Fibroblast of skin of left biceps (primary cell): ENCODE results near the gene VANGL2.

Source experiments
- DNase-seq, 2 experiments: peaks; one replicate each; pipeline ENCODE4 v3.0.0-alpha.2; 2013; ENCODE audit warnings: low read depth in 2 of 2

Gene VANGL2

GRCh38 chr1:160400223-160400645, at the start of gene VANGL2:
Gene VANGL2, plus strand, starts transcription at chr1:160400564. Its CDS starts 15,274 bp downstream, at chr1:160415838.
- DNase-seq: peak; percentile 44 to 60

DNA sequence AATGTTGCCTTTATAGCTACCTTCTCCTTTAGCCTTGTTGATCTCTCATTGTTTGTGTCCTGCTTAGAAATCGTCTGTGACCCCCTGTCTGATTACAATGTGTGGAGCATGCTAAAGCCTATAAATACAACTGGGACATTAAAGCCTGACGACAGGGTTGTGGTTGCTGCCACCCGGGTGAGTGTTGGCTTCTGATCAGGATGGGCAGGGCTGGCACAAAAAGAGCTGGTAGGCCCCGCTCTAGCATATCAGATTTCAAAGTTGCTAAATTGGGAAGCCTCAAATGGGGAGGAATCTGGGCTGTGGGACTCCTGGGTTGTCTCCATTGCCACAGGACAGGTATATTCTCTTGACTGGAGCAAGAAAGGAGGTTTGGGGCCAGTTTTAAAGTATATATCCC, 48.7 kb upstream of the VANGL2 start:
- DNase-seq: no peak

DNA sequence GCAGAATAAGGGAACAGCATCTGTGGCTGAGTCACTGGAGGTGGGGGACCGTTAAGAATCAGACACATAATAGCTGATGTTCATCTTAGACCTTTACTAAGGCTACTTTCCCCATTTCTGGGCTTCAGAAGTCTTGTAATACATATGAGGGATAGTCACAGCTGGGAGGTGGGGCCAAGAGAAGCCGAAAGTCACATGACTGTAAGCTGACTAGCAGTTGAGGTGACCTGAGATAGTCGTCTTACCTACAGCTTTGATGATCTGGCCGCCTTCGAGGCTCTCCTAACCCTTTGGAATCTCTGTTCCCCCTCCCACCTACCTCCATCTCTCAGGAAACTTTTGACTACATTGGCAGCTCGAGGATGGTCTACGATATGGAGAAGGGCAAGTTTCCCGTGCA, 47.8 kb upstream of the VANGL2 start:
- no peak for DNase-seq

- no peak for DNase-seq
Observed at GRCh38 chr1:160353223-160353622, 47.1 kb upstream of the VANGL2 start.

DNA sequence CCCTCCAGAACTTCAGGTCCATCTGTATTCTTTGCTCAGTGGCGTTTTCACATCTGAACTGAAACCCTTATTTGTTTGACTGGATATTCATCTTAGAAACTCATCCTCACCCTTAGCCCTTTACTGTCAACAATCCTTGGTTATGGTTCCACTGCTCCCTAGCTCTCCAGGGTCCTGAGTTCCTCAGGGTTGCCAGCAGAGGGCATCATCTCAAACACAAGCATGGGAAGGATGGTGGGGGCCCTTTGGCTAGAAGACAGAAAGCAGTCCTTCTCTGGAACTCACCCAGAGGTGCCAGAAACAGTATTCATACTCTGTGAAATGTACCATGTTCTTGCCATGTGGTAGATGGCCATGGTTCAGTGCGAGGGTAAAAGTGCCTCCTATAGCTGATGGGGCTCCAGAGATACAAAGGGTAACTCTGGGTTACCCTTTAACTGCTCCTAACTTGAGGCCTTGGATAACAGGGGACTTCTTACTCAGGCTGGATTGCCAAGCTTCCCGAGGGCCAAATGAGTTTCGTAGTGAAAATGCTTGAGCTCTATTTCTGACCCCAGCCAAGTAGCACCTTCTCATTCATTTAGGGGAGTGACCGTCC, 45.9 kb upstream of the VANGL2 start:
- DNase-seq: no peak

DNA sequence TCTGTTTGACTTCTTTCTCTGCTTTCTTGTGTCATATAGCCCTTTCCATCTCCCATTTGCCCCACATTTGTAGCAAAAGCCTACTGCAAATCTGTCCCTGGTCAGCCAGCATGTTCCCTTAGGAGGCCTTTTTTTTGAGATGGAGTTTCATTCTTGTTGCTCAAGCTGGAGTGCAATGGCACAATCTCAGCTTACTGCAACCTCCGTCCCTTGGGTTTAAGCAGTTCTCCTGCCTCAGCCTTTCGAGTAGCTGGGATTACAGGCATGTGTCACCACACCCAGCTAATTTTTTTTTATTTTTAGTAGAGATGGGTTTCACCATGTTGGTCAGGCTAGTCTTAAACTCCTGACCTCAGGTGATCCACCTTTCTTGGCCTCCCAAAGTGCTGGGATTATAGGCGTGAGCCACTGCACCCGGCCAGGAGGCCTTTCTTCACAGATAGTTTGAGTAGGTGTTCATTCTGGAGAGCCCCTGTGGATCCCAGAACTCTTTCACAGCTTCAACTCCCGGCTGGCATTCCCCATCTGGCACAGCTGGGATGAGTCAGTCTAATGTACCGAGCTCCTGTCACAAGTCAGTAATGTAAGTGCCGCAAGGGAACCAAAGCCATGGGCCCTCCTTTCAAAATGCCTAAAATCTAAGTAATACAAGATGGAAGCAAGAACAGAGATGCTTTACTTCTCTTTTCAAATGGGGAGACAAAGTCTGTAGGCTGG, 42.9 kb upstream of the VANGL2 start:
- no peak for DNase-seq

- DNase-seq: no peak
Observed at GRCh38 chr1:160358073-160358472, 42.3 kb upstream of the VANGL2 start.

DNA sequence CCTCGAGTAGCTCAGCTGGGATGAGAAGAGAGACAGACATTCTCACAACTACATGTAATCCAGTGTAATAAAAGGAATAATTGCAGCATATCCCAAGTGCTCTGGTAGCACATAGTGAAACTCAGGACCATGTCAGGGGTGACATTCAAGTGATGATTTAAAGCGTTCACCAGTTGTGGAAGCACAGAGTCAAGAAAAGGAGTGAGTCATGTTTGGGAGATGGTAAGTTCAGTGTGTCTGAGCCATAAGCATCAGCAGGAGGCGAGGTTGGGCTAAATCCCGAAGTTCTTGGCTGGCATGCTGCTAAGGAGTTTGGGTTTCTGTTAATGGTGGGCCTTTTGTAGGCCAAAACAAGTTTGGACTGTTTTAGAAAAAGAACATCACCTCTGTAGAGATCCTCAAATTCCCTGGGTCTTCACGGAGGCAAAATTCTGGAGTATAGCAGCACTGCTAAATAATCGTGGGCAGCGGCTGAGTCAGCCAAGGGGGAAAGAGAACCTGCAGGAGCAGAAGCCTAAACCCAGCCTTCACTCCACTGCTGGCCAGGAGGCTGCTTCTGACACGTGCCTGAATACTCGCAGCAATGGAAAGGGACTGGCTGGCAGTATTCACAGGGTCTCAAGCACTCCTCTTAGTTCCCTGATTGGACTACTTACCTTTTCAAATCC, 40.7 kb upstream of the VANGL2 start:
- DNase-seq: no peak

DNA sequence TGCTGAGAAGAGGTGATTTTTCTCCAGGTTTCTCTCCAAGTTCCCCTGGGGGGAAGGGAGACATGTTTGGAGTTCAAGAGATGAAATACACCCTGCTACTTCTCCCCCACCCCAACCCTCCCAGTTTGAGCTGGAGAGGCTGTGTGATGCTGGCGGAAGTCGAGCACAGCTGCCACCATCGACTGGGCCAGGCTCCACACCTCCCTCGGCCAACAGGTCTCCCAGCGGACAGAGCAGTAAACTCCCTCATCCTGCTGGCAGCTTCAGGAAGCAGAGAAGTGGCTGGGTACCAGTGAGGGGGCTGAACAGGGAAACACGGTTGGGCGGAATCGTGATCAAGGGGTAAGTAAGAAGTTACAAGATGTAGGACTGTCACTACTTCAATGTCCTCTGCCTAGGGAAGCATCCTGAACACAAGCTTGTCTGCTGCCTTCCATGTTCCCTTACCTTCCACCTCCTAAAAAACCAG, 40.1 kb upstream of the VANGL2 start:
- DNase-seq: no peak

GRCh38 chr1:160361199-160361598, 39.2 kb upstream of the VANGL2 start:
- DNase-seq: no peak

DNA sequence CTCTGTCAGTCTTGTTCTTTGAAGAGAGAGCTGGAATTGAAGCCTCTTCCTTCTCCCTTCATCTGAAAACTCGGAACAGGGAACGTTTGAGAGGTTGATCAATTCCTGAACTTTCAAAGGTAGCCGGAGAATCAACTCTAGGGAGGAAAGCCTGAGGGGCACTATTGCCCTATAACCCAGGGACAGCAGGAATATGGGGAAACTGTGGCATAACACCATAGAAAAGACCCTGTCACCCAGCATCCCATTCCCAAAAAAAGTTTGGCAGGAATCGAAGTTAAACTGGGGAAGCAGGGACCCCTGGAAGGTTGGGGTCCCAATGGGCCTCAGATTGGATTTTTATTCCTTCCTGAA, 38.6 kb upstream of the VANGL2 start:
- no peak for DNase-seq

DNA sequence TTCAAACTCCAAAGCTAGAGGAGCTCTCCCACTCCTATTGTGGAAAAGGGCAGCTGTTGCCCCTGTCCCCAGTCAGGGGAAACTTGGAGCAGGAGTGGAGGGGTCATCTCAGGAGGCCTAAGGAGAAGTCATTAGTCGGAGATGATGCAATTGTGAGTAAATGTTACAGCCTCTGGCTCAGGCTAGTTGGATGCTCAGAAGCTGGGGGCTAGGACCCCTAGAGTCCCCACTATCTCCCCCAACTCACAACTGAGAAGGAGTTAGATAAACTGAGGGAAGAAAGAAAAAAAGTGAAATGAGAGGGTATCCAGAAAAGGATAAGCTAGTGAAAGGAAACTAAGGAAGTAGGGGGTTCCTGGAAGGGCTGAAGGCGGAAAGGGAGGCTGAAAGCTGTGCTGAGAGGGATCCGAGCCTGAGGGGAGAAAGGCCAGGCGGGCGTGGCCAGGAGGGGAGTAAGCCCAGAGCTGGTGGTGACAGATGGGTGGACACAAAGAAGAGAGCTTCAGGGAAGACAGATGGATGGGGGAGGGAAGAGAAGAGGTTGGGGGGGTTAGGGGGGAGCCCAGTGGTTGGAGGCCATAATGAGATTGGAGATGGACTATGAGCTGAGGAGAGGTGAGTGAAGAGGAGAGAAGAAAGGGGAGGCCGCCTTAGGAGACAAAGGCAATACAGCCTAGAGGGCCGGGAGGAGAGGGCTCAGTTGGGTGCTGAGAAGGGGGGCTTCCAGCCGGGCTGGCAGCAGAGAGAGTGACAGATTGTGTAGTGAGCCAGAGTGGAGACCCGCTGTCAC, 38.0 kb upstream of the VANGL2 start:
- DNase-seq: no peak

DNA sequence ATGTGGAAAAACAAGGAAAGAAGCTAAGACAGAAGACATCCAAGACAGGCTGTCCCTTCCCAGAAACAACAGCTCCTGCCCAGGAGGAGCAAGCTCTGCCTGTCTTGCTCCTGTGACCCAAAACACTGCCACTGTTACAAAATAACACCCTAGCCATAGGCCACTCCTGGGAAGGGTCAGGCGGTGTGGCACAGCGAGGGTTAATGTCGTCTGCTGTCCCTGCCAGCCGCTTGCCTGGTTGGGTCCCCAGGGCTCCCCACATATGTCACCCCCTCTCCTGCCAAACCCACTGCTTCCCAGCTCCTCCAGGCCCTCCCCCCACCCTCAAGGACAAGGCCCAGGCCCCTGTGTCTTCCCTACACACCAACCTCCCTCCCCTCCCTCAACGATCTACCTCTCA, 37.4 kb upstream of the VANGL2 start:
- no peak for DNase-seq

DNA sequence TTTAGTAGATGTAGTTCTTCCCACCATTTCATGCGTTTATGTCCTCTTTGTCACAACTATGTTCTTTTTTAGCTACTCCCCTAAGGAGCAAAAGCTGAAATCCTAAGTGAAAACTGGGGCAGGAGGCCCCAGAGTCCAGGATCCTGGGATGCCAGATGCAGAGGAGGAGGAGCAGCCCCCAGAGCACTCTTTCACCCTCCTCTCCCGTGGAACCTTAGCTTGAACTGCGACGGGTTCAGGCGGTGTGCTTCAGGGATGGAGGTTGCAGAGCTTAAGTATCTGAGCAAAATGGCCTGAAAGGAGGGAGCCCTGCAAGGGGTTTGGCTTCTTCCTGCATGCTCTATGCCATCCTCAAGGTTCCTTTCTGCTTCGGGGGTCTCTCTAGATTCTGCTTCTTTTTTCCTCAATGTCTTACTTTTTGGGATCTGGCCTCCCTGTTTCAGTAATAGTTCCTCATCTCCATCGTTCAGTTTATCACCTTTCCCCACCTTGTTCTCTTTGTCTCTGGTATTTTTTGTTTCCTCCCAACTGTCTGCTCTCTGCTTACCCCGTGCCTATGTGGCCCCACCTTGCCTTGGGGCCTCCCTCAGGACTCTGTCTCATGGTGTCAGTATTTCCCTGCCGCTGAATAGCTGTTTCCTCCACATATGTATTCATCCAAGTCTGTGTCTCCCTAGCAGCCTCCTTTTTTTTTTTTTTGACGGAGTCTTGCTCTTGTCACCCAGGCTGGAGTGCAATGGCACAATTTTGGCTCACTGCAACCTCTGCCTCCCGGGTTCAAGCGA, 36.2 kb upstream of the VANGL2 start:
- no peak for DNase-seq

DNA sequence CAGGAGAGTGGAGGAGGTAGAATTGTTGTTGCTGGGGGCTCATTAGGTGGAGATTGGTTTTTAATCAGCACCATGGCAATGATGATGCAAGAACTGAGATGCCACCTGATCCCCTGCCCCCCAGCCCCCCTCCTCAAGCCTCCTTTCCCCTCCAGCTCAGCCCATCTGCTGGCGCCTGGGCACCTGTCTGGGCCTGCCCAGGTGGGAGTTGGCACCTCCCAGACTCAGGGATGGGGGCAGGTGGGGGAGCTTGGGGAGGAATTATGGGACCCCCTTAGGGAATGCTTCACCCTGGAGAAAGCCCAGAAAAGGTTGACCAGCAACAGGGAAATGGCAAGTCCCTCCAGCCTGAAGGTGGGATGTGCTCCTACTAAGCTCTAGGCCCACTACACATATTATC, 35.0 kb upstream of the VANGL2 start:
- no peak for DNase-seq

GRCh38 chr1:160366731-160367515, 33.4 kb upstream of the VANGL2 start, which contains the start of gene NHLH1:
Gene NHLH1, plus strand, starts transcription at chr1:160367071. Its CDS starts 3,661 bp downstream, at chr1:160370732.
- DNase-seq: no peak

DNA sequence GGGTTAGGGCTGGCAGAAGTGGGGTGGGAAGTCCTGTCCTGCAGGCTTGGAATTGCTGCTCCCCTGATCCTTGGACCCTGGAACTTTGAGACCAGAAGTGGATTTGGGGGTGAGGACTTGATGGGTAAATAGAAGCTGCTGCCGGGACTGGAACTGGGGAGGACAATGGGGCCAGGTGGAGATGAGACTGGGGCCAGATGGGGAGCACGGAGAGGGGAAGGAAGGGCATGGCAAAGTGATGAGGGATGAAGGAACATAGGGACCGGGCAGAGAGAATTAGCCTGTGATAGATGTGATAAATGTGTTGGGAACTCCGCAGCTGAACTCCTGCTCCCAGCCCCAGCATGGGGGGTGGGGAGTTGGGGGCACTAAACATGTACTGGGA, 32.9 kb upstream of the VANGL2 start:
- DNase-seq: no peak

GRCh38 chr1:160367934-160368923, 32.1 kb upstream of the VANGL2 start:
- DNase-seq: no peak

DNA sequence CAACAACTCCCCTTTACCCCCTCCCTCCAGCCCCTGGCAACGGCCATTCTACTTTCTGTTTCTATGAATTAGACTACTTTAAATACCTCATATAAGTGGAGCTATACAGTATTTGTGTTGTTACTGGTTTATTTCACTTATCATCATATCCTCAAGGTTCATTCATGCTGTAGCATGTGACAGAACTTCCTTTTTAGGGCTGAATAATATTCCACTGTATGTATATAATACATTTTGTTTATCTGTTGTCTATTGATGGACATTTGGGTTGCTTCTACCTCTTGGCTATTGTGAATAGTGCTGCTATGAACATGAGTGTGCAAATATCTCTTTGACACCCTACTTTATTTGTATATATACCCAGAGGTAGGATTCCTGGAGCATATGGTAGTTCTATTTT, 31.3 kb upstream of the VANGL2 start:
- no peak for DNase-seq
